GM18861 (cell line): ENCODE results near the gene REEP6.
"Not testable (repeated sequence)": the region's sequence is repeated elsewhere in the genome, so short reads cannot be mapped to it uniquely, and the experiment has no call there.

Source experiments
- ATAC-seq: cut with Tn5 transposase; IDR thresholded peaks from one replicate; pipeline ENCODE4 v1.9.1; 2021; ENCODE audit not compliant: unreplicated experiment

REEP6 gene

GRCh38 chr19:1488282-1488601 is 2.7 kb upstream of the REEP6 start:
- no peak for ATAC-seq

GRCh38 chr19:1489463-1490310 is 1.3 kb upstream of the REEP6 start:
- ATAC-seq, result no peak

- peak; percentile 79 for ATAC-seq
These were observed 469 bp upstream of the REEP6 start, which contains the start of gene PCSK4 for GRCh38 chr19:1490311-1491113. Gene PCSK4 (minus strand): TSS chr19:1490350. CDS start chr19:1490346, 4 bp downstream.

- no peak for ATAC-seq
These were observed 829 bp downstream of the REEP6 start for GRCh38 chr19:1491849-1492170.

GRCh38 chr19:1492474-1493006 is 1.6 kb downstream of the REEP6 start:
- ATAC-seq, result no peak

GRCh38 chr19:1494115-1494815 is 3.3 kb downstream of the REEP6 start:
- ATAC-seq, result no peak

- ATAC-seq, result no peak
These were observed 4.2 kb downstream of the REEP6 start for GRCh38 chr19:1495051-1495798.

- ATAC-seq, result no peak
These were observed 5.1 kb downstream of the REEP6 start for GRCh38 chr19:1495799-1496713.

GRCh38 chr19:1496714-1497577 is 6.0 kb downstream of the REEP6 start:
- no peak for ATAC-seq

- ATAC-seq, result no peak
These were observed 6.7 kb downstream of the REEP6 start for GRCh38 chr19:1497578-1498235.

GRCh38 chr19:1499231-1499630 is 8.2 kb downstream of the REEP6 start:
- ATAC-seq, result not testable (repeated sequence)

GRCh38 chr19:1501200-1501595 is 10.2 kb downstream of the REEP6 start:
- no peak for ATAC-seq

- ATAC-seq, result no peak
These were observed 11.6 kb downstream of the REEP6 start for GRCh38 chr19:1502433-1503088.

- ATAC-seq, result no peak
These were observed 12.3 kb downstream of the REEP6 start for GRCh38 chr19:1503089-1503924.

GRCh38 chr19:1503925-1504773 is 13.2 kb downstream of the REEP6 start:
- ATAC-seq, result no peak

- ATAC-seq, result no peak
These were observed 14.0 kb downstream of the REEP6 start for GRCh38 chr19:1505012-1505411.
